Mucosa of descending colon (tissue), 3 donors: ENCODE results near the gene DIRAS1. TPM values are rescaled to one million over a fixed set of nuclear protein-coding genes. Genes with fewer than 3 reads are reported as not detected.

ENCODE experiments used
- ATAC-seq: fragments of 200-7000 bp; cut with Tn5 transposase; one replicate; pipeline ENCODE4 v1.9.1; 2020; ENCODE audit warnings: mild to moderate bottlenecking, moderate library complexity
- DNase-seq, 3 donors: peaks; one replicate each; pipeline ENCODE4 v3.0.0-alpha.2; 2020
- H3K36me3 ChIP-seq: fragments of 200-600 bp; one replicate; pipeline ENCODE4 v1.8.0; 2021; ENCODE audit warnings: low read depth, mild to moderate bottlenecking
- H3K4me1 ChIP-seq: fragments of 200-600 bp; one replicate; pipeline ENCODE4 v1.8.0; 2021; ENCODE audit warnings: low read depth, mild to moderate bottlenecking
- H3K4me3 ChIP-seq: fragments of 200-600 bp; one replicate; pipeline ENCODE4 v1.8.0; 2021; ENCODE audit warnings: mild to moderate bottlenecking
- H3K9me3 ChIP-seq: fragments of 200-600 bp; one replicate; pipeline ENCODE4 v1.8.0; 2021; ENCODE audit warnings: mild to moderate bottlenecking
- intact Hi-C, 2 donors: fragments of 100-400 bp; cut with DNase I in 1 of 2; cut with micrococcal nuclease in 1 of 2; formaldehyde crosslinking; loops; one replicate each; pipeline versions ENCODE4 v1.11.0 to v1.11.1; 2022; cut with DNase I, micrococcal nuclease
- total RNA-seq, 3 donors: library from RNA; stranded (reverse); fragmentation: NEBNext Ultra II Directional in 2 of 3; extraction: Animal tissue kit (Norgen Biotek cat#: 25700) in 2 of 3; gene quantifications; one replicate each; pipeline versions ENCODE4 v1.2.1 to v1.2.4, GENCODE V29; 2021 to 2023
- TF ChIP-seq, protein P1 (sequence below): fragments of 200-600 bp; IDR thresholded peaks from one replicate; pipeline ENCODE4 v1.8.0; 2022; ENCODE audit warnings: antibody characterized with exemption, mild to moderate bottlenecking
- donor health status: DM: no; HTN: no; CAD: no; lungs with moderate emphysema.
- donor health status: DM: no; HTN: no; CAD: no.
- donor health status: DM: no; HTN: yes; CAD: no.

Gene DIRAS1
- total RNA-seq, 3 donors from 2014 or later: 0.20 to 1.7 (median 0.80) TPM

DNA sequence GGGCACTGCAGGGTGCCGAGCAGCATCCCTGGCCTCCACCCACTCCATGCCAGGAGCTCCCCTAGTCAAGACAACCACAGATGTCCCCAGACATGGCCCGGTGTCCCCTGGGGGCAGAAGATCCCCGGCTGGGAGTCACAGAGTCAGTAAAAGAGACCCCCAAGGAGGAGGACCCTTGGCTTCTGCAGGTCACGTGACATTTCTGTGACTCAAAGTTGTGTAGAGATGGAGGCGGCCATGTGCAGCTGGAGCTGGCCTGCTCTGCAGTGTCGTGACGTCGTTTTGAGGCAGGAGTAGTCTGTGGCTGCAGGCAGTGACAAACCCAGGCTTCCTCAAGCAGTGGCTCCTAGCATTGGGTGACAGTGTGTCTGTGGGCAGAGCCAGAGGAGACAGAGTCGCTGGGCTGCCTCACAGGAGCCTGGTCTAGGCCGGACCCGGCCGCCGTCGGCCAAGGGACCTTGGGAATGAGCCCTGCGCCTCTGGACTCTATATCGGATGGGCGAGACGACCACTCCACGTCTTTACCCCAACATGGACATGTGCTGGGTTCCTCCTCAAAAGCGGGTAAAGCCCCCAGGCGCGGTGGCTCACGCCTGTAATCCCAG lies 7.7 kb upstream of the DIRAS1 start:
- DNase-seq: no peak
- Histone ChIP-seq H3K9me3 (no peaks in the 10 kb centered on the region), H3K36me3 (no peaks in the 10 kb centered on the region), H3K4me1 (no peaks in the 10 kb centered on the region), H3K4me3 (no peak overlapping the region)
- no peak for ATAC-seq
- intact Hi-C loops: no loop called here
- TF ChIP-seq, protein P1, sequence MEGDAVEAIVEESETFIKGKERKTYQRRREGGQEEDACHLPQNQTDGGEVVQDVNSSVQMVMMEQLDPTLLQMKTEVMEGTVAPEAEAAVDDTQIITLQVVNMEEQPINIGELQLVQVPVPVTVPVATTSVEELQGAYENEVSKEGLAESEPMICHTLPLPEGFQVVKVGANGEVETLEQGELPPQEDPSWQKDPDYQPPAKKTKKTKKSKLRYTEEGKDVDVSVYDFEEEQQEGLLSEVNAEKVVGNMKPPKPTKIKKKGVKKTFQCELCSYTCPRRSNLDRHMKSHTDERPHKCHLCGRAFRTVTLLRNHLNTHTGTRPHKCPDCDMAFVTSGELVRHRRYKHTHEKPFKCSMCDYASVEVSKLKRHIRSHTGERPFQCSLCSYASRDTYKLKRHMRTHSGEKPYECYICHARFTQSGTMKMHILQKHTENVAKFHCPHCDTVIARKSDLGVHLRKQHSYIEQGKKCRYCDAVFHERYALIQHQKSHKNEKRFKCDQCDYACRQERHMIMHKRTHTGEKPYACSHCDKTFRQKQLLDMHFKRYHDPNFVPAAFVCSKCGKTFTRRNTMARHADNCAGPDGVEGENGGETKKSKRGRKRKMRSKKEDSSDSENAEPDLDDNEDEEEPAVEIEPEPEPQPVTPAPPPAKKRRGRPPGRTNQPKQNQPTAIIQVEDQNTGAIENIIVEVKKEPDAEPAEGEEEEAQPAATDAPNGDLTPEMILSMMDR: no peak

DNA sequence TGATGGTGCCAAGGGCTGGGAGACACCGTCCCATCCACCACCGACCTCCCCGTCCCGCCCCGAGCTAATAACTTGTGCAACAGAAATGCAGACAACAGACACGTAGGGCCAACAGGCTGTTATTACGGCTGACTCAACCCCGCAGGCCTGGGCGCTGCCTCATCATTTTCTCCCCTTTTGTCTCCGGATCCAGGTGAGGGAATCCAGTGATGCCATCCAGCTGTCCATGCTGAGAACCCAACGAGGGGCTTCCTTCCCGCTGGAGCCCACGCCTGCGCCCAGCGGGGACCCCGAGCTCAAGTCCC lies 6.4 kb upstream of the DIRAS1 start:
- intact Hi-C loops: no loop called here
- H3K36me3 ChIP-seq: no peaks in the 10 kb centered on the region
- ATAC-seq (no peak), DNase-seq (no peak)
- H3K4me3 ChIP-seq: no peak overlapping the region
- no peaks in the 10 kb centered on the region for H3K4me1 ChIP-seq
- TF ChIP-seq, protein P1: no peak
- H3K9me3 ChIP-seq: no peaks in the 10 kb centered on the region

DNA sequence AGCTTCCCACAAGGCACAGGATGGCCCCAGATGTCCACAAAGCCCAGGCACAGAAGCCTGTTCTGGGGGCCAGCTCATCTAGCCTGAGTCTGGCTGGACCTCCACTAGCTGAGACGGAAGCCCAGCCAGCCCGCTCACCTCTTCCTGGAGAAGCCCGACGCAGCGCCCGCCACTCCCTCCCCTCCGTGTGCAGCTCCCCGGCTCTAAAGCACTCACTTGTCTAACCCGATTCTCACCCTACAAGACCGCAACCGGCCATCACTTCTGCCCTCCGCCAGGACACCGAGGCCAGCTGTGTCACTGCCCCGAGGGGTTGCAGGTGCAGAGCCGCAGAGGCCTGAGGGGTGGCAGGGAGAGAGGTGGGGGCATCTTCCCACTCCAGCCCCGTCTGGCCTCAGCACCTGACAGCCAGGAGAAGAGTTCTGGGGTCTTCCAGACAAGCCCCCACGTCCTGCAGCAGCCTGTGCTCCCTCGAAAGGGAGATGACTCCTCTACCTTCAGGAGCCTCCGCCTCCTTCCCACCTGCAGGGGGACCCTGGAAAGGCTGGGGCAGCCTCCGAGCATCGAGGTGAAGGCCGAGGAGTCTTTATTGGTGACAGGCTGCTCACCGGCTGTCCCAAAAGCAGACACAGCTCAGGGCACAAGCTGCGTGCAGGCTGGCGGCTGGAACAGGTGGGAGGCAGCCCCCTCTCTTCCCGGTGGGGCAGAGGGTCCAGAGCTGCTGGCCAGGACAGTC lies 5.9 kb upstream of the DIRAS1 start:
- ATAC-seq (peak; percentile 11), DNase-seq (no peak)
- TF ChIP-seq, protein P1: no peak
- Histone ChIP-seq H3K4me1 (no peaks in the 10 kb centered on the region), H3K9me3 (no peaks in the 10 kb centered on the region), H3K4me3 (no peak overlapping the region), H3K36me3 (no peaks in the 10 kb centered on the region)
- intact Hi-C loops: no loop called here

DNA sequence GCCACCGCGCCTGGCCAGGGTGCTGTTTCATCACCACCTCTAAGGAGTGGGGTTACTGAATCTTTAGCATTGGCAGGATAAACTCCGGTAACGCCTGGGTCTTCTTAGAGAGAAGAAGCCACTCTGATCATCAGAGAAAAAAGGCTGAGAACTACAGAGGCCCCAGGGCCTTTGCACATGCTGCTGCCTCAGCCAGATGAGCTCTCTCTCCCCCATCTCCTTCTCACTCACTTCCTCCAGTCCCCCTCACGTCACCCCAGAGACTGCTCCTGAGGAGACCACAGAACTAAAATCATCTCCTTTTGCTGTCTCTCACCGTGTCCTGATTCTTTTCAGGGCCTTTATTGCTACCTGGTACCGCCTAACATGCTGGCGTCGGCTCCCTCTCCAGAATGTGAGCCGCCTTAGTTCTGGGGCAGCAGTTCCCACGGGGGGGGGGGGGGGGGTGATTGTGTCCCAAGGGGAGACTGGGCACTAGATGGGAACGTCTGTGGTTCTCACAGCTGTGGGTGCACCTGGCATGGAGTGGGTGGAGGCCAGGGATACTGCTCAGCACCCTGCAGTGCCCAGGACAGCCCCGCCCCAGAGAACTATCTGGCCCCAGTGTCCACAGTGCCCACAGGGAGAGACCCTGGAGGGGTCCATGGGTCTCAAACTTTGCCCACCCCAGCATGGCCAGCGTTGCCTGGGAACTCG lies 5.1 kb upstream of the DIRAS1 start:
- DNase-seq (no peak), ATAC-seq (no peak)
- Histone ChIP-seq H3K9me3 (no peaks in the 10 kb centered on the region), H3K4me3 (no peak overlapping the region), H3K4me1 (no peaks in the 10 kb centered on the region), H3K36me3 (no peaks in the 10 kb centered on the region)
- TF ChIP-seq, protein P1: no peak
- intact Hi-C loops: no loop called here

DNA sequence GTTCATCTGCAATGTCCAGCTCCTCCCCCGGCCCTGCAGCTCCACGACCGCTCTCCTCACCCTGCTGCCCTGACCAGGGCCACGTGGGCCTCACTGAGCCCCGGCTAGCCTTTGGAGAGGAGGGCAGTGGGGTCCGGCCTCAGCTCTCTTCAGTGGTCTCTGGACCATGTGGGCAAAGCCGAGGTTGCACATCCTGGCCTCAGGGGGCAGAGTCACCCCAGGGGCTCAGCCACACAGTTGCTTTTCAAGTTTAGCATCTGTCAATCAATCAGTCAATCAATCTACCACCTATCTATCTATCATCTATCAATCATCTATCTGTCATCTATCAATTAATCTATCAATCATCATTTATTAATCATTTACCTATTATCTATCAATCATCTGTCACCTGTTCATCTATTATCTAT lies 3.0 kb upstream of the DIRAS1 start:
- intact Hi-C loops: no loop called here
- TF ChIP-seq, protein P1: no peak
- DNase-seq: no peak
- Histone ChIP-seq H3K4me3 (no peak overlapping the region), H3K4me1 (no peaks in the 10 kb centered on the region), H3K36me3 (no peaks in the 10 kb centered on the region), H3K9me3 (no peaks in the 10 kb centered on the region)
- no peak for ATAC-seq
